GM23338 (cell line): ENCODE results near the gene RAB34. TPM values are rescaled to one million over a fixed set of nuclear protein-coding genes. Genes with fewer than 3 reads are reported as not detected.
"Not testable (repeated sequence)": the region's sequence is repeated elsewhere in the genome, so short reads cannot be mapped to it uniquely, and the experiment has no call there.

Experiments
- ATAC-seq: fragments of 200-7000 bp; cut with Tn5 transposase; 3 replicates; pipeline ENCODE4 v1.9.1; 2020
- DNase-seq: peaks from one replicate; pipeline ENCODE4 v3.0.0-alpha.2; 2015; ENCODE audit warnings: low spot score
- H2AFZ ChIP-seq: fragments of 200-600 bp; sonication (generic); 2 replicates; pipeline ENCODE4 v1.8.0; 2016; ENCODE audit warnings: antibody characterized with exemption, mild to moderate bottlenecking, moderate library complexity
- H3F3A ChIP-seq: fragments of 200-600 bp; sonication (generic); replicated peaks from 2 replicates; pipeline ENCODE4 v1.8.0; 2017; ENCODE audit warnings: antibody characterized with exemption, mixed run types, low read depth
- H3K27ac ChIP-seq: fragments of 200-600 bp; sonication (generic); 2 replicates; pipeline ENCODE4 v1.6.1; 2016; ENCODE audit warnings: low read depth
- H3K27me3 ChIP-seq: fragments of 200-600 bp; sonication (generic); 2 replicates; pipeline ENCODE4 v1.8.0; 2016; ENCODE audit warnings: mild to moderate bottlenecking, mixed run types, moderate library complexity; ENCODE audit not compliant: insufficient read depth
- H3K36me3 ChIP-seq: fragments of 200-600 bp; sonication (generic); 2 replicates; pipeline ENCODE4 v1.8.0; 2016; ENCODE audit warnings: mild to moderate bottlenecking; ENCODE audit not compliant: insufficient read depth
- H3K4me1 ChIP-seq: fragments of 200-600 bp; sonication (generic); 2 replicates; pipeline ENCODE4 v1.8.0; 2016; ENCODE audit warnings: mild to moderate bottlenecking, moderate library complexity; ENCODE audit not compliant: insufficient read depth
- H3K4me2 ChIP-seq: fragments of 200-600 bp; sonication (generic); 2 replicates; pipeline ENCODE4 v1.7.1; 2017; ENCODE audit warnings: mixed run types
- H3K4me3 ChIP-seq: fragments of 200-600 bp; sonication (generic); 2 replicates; pipeline ENCODE4 v1.6.1; 2016; ENCODE audit warnings: mixed run types
- H3K79me2 ChIP-seq: fragments of 200-600 bp; sonication (generic); replicated peaks from 2 replicates; pipeline ENCODE4 v1.8.0; 2017; ENCODE audit warnings: mild to moderate bottlenecking; ENCODE audit not compliant: insufficient read depth
- H3K9me2 ChIP-seq: fragments of 200-600 bp; sonication (generic); 2 replicates; pipeline ENCODE4 v1.8.0; 2017; ENCODE audit not compliant: insufficient read depth
- H4K20me1 ChIP-seq: fragments of 200-600 bp; sonication (generic); replicated peaks from 2 replicates; pipeline ENCODE4 v1.8.0; 2017; ENCODE audit warnings: mild to moderate bottlenecking; ENCODE audit not compliant: insufficient read depth
- H3K27ac Mint-ChIP-seq: 2 replicates; pipeline ENCODE4 v1.8.0; 2020; ENCODE audit warnings: inconsistent platforms, mild to moderate bottlenecking, moderate library complexity, mixed read lengths
- H3K27me3 Mint-ChIP-seq: 3 replicates; pipeline ENCODE4 v1.8.0; 2022; ENCODE audit warnings: low read depth, mild to moderate bottlenecking, moderate library complexity, mixed read lengths, inconsistent platforms; ENCODE audit not compliant: insufficient read depth, poor library complexity
- H3K36me3 Mint-ChIP-seq: 3 replicates; pipeline ENCODE4 v1.8.0; 2021; ENCODE audit warnings: low read depth, mild to moderate bottlenecking, inconsistent platforms, moderate library complexity, mixed read lengths
- H3K4me1 Mint-ChIP-seq: 3 replicates; pipeline ENCODE4 v1.8.0; 2020; ENCODE audit warnings: mild to moderate bottlenecking, inconsistent platforms, mixed read lengths
- H3K4me3 Mint-ChIP-seq: 3 replicates; pipeline ENCODE4 v1.8.0; 2021; ENCODE audit warnings: moderate library complexity, mild to moderate bottlenecking, inconsistent platforms, mixed read lengths
- H3K9me3 Mint-ChIP-seq: 3 replicates; pipeline ENCODE4 v1.8.0; 2020; ENCODE audit warnings: moderate library complexity, mild to moderate bottlenecking, inconsistent platforms, mixed read lengths
- CREB1 ChIP-seq: fragments of 250-450 bp; sonication (Bioruptor Pico); IDR thresholded peaks from 2 replicates; pipeline ENCODE4 v1.5.0; 2020; ENCODE audit warnings: low read depth, mild to moderate bottlenecking, moderate library complexity
- CTCF ChIP-seq, 2 experiments: fragments of 200-600 bp in 1 of 2; sonication (generic) in 1 of 2; conservative IDR thresholded peaks; 2 replicates each; pipeline versions ENCODE4 v1.5.1 to v1.6.1; 2016 to 2017; ENCODE audit warnings: antibody characterized with exemption in 2 of 2, low read depth in 2 of 2, mild to moderate bottlenecking in 2 of 2, moderate library complexity in 1 of 2
- EZH2 ChIP-seq: fragments of 200-600 bp; sonication (generic); IDR thresholded peaks from one replicate; pipeline ENCODE4 v1.8.0; 2017; ENCODE audit warnings: antibody characterized with exemption, mild to moderate bottlenecking, low read depth; ENCODE audit not compliant: unreplicated experiment
- NANOG ChIP-seq: IDR thresholded peaks from 2 replicates; pipeline ENCODE4 v1.6.1; 2016; ENCODE audit warnings: antibody characterized with exemption, borderline replicate concordance
- POLR2AphosphoS5 ChIP-seq: IDR thresholded peaks from 2 replicates; pipeline ENCODE4 v1.6.1; 2016; ENCODE audit warnings: antibody characterized with exemption, low read depth
- ZNF114 ChIP-seq: fragments of 250-450 bp; sonication (Bioruptor Pico); IDR thresholded peaks from 2 replicates; pipeline ENCODE4 v1.5.0; 2020; ENCODE audit warnings: mild to moderate bottlenecking, moderate library complexity
- polyA plus RNA-seq: library from polyadenylated mRNA; unstranded; fragments of >200 nt; fragmentation: Nextera tagmentation; extraction: Ambion mirVana; gene quantifications from 2 replicates; pipeline ENCODE4 v1.2.1, GENCODE V29; 2016
- total RNA-seq: library from RNA; depleted of rRNA; stranded (reverse); fragments of >200 nt; shearing (Covaris generic); gene quantifications from 2 replicates; pipeline ENCODE4 v1.2.3, GENCODE V29; 2014
- TF ChIP-seq, protein P1 (sequence below): IDR thresholded peaks from 2 replicates; pipeline ENCODE4 v1.6.1; 2016; ENCODE audit warnings: antibody characterized with exemption

RAB34 gene
- total and polyA plus RNA-seq, 2 experiments from 2014 or later, result 184 to 394 TPM

DNA sequence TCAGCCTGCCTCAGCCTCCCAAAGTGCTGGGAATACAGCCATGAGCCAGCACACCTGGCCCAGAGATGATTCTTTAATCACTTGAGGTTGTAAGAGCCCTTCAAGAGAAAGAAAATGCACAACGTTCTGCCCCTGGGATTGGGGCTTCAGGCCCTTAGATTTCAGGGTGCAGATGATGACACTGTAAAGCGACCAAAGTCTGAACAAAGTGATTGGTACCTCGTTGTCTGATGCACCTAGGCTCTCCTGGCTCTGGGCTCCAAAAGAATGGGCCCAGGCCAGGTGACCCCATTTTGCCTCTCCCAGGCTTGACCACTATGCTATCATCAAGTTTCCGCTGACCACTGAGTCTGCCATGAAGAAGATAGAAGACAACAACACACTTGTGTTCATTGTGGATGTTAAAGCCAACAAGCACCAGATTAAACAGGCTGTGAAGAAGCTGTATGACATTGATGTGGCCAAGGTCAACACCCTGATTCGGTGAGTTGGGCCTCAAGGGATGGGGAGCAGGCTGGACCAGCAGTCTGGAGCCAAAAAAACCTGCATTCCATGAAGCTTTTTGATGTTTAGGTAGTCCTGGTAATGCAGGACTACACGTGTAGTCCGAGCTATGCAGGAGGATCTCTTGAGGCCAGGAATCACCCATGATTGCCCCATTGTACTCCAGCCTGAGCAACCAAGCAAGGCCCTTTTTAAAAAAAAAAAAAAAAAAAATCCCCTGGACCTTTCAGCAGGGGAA lies 4.9 kb upstream of the RAB34 start (continued):
- no peak for TF ChIP-seq NANOG
- no peak; the same call in 1 of the 2 replicates for TF ChIP-seq POLR2AphosphoS5
- TF ChIP-seq CTCF (conservative IDR thresholded peaks at IDR 0.05; ENCODE audit: low read depth in 2 of 2), result no peak
- TF ChIP-seq ZNF114 (CRISPR knock-in tag), result no peak

DNA sequence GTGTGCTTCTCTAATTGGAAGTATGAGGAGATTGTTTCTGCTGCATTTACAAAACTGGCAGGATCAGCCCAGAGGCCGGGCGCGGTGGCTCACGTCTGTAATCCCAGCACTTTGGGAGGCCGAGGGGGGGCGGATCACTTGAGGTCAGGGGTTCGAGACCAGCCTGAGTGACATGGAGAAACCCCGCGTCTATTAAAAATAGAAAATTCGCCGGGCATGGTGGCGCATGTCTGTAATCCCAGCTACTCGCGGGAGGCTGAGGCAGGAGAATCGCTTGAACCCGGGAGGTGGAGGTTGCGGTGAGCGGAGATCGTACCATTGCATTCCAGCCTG lies 3.3 kb upstream of the RAB34 start:
- ATAC-seq, H3K9me3 Mint-ChIP-seq, H2AFZ ChIP-seq, H3K27me3 ChIP-seq, H3K9me2 ChIP-seq, DNase-seq: not testable (repeated sequence)
- Mint-ChIP-seq H3K4me1 (peaks cover 56% of the 10 kb centered on the region), H3K4me3 (peak overlapping the region; percentile 100), H3K36me3 (peaks cover 63% of the 10 kb centered on the region), H3K27ac (peak overlapping the region; percentile 100), H3K27me3 (peaks cover 39% of the 10 kb centered on the region)
- Histone ChIP-seq H3K79me2 (peaks cover 50% of the 10 kb centered on the region), H3K27ac (peak overlapping the region; percentile 56), H3K4me1 (peaks cover 46% of the 10 kb centered on the region), H3K4me2 (peak overlapping the region; percentile 98), H3F3A (peaks cover 57% of the 10 kb centered on the region), H3K36me3 (peaks cover 39% of the 10 kb centered on the region), H4K20me1 (peaks cover 33% of the 10 kb centered on the region), H3K4me3 (peak overlapping the region; percentile 98)

DNA sequence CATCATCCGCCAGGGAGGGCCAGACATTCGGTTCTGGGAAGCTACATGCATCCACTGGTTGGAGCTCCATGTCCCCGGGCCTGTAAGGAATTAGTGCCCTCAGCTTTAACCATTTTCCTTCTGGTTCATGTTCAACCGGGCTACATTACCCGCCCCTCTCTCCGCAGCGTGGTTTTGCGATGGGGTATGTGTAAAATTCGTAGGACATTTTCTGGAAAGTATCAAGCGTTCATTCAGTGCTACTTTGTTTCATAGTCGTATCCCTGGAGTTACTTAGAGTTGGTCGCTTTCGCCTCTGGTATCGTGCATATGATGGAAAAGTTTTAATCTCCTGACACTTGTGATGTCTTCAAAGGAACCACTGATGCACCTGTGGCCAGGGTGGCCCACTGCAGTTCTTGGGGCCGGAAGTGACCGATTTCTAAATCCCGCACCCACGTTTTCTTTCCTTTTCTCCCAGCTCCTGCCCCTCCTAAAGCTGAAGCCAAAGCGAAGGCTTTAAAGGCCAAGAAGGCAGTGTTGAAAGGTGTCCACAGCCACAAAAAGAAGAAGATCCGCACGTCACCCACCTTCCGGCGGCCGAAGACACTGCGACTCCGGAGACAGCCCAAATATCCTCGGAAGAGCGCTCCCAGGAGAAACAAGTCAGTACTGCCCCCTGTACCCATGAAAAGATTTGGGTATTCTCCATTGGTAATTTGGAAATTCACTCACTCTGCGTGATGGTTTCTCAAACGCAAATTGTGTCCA lies 2.8 kb upstream of the RAB34 start:
- peaks cover 33% of the 10 kb centered on the region for H4K20me1 ChIP-seq
- H3F3A ChIP-seq, result peaks cover 59% of the 10 kb centered on the region
- H3K4me1 ChIP-seq, result peaks cover 47% of the 10 kb centered on the region
- H3K79me2 ChIP-seq, result peaks cover 55% of the 10 kb centered on the region
- H3K36me3 ChIP-seq, result peaks cover 39% of the 10 kb centered on the region
- no peak for DNase-seq
- H3K27ac Mint-ChIP-seq, result peak overlapping the region; percentile 100
- ATAC-seq, result no peak
- H2AFZ ChIP-seq, result no peak overlapping the region
- no peaks in the 10 kb centered on the region for H3K27me3 ChIP-seq
- no peaks in the 10 kb centered on the region for H3K9me2 ChIP-seq
- peak overlapping the region; percentile 98 for H3K4me3 ChIP-seq
- peak overlapping the region; percentile 100 for H3K4me3 Mint-ChIP-seq
- H3K36me3 Mint-ChIP-seq, result peaks cover 68% of the 10 kb centered on the region
- peak overlapping the region; percentile 98 for H3K4me2 ChIP-seq
- H3K4me1 Mint-ChIP-seq, result peaks cover 62% of the 10 kb centered on the region
- peak overlapping the region; percentile 56 for H3K27ac ChIP-seq
- H3K27me3 Mint-ChIP-seq, result peaks cover 35% of the 10 kb centered on the region
- TF ChIP-seq, protein P1, sequence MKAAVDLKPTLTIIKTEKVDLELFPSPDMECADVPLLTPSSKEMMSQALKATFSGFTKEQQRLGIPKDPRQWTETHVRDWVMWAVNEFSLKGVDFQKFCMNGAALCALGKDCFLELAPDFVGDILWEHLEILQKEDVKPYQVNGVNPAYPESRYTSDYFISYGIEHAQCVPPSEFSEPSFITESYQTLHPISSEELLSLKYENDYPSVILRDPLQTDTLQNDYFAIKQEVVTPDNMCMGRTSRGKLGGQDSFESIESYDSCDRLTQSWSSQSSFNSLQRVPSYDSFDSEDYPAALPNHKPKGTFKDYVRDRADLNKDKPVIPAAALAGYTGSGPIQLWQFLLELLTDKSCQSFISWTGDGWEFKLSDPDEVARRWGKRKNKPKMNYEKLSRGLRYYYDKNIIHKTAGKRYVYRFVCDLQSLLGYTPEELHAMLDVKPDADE, result no peak
- TF ChIP-seq EZH2, result no peak
- TF ChIP-seq ZNF114 (CRISPR knock-in tag), result no peak
- TF ChIP-seq CTCF (conservative IDR thresholded peaks at IDR 0.05; ENCODE audit: low read depth in 2 of 2), result 0 out of 4 replicates have a peak, but pooled peaks of 1 of the 2 experiments have one; percentile 35
- 0 out of 2 replicates have a peak, but pooled peaks have one; percentile 5 for TF ChIP-seq CREB1 (CRISPR knock-in tag)
- H3K9me3 Mint-ChIP-seq, result peaks cover 5% of the 10 kb centered on the region
